AG20443 (cell line): ENCODE results near the gene PRR29.
"Not testable (repeated sequence)": the region's sequence is repeated elsewhere in the genome, so short reads cannot be mapped to it uniquely, and the experiment has no call there.

Experiments used
- DNase-seq: peaks from one replicate; pipeline ENCODE4 v3.0.0; 2012; ENCODE audit warnings: low spot score, mixed read lengths

PRR29 gene

DNA sequence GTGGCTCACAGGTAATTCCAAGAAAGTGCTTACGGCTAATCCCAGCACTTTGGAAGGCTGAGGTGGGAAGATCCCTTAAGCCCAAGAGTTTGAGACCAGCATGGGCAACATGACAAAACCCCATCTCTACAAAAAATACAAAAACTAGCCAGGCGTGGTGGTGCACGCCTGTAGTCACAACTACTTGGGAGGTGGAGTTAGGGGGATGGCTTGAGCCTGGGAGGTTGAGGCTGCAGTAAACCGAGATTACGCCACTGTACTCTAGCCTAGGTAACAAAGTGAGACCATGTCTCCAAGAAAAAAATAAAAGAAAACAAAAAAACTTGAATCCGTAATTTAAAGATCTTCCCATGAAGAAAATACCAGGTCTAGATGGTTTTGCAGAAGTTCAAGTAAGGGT, 17.3 kb downstream of the PRR29 start:
- DNase-seq, result no peak

DNA sequence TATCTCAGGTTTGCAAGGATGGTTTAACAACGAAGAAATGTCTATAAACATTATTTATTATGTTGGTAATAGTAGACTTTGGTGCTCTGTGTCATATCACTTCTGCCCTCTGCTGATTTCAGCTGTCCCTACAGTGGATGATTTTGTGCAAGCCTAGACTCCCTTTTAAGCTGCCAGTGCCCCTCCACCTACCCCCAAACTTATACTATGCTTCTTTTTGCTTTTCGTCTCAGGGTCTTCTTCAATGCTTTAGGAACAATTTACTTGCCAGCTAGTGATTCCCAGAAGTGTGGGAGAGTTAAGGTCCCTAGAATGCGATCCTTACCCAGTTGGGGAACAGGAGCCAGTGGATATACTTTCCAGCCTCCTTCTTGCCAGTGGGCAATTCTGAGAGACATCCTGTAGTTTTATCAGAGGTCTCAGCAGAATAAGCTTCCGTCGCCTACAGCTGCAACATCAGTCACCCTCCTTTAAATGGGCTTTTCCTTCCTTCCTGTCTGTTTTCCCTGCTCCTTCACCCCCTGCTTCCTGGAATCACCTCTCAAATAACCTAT, 18.2 kb downstream of the PRR29 start:
- no peak for DNase-seq

DNA sequence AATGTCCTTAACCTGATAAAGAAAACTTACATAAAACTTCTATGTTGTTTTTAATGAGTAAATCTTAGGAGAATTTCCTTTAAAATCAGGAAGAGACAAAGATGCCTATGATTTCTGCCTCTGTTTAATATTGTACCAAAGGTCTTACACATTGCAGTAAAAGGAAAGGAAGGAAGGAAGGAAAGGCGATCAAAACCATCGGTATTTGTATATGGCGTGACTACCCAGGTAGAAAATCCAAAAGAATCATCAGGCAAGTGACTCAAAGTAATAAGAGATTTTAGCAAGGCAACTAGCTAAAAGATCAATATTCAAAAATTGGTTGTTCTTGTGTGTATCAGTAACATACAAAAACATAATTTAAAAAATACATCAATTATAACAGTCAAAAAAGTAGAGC, 18.8 kb downstream of the PRR29 start:
- DNase-seq, result no peak

DNA sequence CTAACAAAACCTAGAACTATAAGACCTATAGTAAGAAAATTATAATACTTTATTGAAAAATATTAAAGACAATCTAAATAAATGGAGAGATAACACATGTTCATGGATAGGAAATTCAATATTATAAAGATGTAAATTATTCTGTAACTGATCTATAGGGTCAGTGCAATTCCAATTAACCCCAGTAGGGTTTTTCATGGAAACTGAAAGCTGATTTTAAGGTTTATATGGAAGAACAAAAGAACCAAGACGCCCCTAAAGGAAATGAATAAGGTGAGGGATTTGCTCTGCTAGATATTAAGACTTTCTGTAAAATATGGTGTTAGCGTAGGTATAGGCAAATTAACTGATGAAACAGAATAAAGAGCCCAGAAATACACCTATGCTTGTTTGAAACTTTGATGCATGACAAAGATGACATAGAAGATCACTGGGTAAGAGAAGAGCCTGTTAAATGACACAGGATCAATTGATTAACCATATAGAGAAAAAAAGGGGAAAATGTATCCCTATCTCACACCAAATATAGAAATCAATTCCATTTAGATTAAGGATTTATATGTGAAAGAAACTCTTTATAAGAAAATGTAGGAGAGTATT, 19.3 kb downstream of the PRR29 start:
- no peak for DNase-seq

DNA sequence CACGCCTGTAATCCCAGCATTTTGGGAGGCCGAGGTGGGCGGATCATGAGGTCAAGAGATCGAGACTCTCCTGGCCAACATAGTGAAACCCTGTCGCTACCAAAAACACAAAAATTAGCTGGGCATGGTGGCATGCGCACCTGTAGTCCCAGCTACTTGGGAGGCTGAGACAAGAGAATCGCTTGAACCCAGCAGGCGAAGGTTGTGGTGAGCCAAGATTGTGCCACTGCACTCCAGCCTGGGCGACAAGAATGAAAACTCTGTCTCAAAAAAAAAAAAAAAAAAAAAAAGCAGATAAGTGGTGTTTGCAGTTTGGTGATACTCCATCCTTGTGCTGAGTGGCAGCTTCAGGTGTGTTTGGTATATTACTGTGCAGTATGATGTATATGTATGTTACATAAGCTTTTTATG, 21.4 kb downstream of the PRR29 start:
- DNase-seq, result not testable (repeated sequence)

- peak; percentile 17 for DNase-seq
Observed at GRCh38 chr17:64020056-64020766, 22.1 kb downstream of the PRR29 start, which contains the start of gene ICAM2. Gene ICAM2 (minus strand): TSS chr17:64020633. CDS start chr17:64006691, 13,942 bp downstream.

- no peak for DNase-seq
Observed at GRCh38 chr17:64022611-64023063, 24.5 kb downstream of the PRR29 start.

GRCh38 chr17:64024215-64024654, 26.1 kb downstream of the PRR29 start:
- DNase-seq, result no peak

DNA sequence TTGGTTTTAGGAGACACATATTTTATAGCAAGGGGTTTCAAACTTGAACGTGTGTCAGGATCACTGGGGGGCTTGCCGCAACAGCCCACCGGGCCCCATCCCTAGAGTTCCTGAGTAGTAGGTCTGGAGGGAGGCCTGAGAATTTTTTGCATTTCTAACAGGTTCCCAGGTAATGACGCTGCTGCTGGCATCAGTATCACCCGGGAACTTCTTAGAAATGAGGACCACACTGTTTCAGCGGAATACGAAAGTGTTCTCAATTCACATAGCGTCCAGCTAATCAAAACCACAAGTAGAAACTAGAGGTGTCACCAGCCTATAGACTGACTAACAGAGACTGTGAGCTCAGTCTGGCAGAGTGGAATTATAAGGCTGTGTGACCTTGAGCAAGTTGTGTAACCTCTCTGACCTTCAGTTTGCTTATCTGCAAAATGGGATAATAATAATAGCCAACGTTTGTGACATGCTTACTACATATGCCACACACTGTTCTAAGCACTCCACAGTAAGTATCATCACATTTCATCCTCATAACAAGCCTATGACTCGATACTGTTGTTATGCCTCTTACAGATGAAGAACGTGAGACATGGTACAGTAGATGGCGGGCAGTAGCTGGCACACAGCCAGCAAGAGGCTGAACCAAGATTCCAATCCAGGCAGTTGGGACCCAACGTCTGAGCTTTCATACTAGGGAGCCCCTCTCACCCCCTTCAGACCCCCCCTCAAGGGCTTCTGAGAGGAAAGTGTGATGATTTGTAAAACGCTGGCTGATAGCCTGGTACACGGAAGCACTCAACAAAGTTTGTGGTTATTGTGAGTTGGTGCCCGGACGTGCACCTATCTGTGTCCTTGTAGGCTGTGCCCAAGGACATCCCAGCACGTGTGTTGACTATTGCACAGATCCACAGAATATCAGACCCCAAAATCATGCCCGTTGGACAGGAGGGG, 26.9 kb downstream of the PRR29 start:
- no peak for DNase-seq

DNA sequence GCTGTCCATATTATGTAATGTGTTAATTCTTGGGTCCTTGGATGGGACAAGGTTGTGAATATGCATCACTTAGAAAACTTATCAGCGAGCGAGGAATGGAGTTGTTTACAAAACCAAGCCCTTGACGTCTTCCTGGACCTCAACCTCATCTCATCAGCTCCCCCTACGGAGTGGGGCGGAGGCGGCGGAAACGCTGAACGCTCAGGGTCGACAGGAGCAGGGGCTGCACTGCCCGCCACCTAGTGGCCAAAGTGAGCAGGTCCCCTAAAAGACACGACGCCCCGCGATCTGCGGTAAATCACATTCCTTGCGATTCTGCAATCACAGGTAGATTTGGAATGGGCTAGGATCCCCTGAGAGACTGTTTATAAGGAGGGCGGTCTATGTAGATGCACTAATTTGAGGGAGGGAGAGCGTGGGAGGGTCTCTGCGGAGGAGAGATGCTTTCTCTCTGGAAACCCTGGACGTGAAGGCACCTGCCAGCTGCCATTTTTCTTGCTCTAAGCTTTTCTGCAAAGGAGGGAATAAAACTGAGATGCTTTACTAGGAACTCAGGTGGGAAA, 27.7 kb downstream of the PRR29 start:
- peak; percentile 88 for DNase-seq

DNA sequence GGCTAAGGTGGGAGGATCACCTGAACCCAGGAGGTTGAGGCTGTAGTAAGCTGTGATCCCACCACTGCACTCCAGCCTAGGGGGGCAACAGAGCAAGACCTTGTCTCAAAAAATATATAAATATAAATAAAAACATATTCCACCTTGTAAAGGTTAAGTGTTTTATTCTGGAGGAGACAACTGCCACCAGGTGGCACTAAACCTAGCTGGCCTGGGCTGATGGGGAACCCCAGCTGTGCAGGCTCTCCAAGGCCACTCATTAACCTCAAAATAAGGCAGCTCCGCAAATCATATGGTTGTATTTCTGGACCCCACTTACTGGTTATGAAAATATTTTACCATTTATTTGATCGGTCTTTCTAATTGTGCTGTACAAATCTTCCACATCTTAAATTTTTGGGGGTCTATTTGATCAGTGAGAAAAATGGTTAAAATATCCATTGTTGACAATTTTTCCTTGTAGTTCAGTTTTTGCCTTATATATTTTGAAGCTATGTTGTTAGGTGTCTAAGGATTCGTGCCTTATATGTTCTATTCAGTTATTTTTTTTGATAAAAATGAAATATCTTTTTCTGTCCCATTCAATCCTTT, 30.8 kb downstream of the PRR29 start:
- DNase-seq, result peak; percentile 82

GRCh38 chr17:64032081-64032480, 33.9 kb downstream of the PRR29 start:
- no peak for DNase-seq

GRCh38 chr17:64036198-64036922, 38.2 kb downstream of the PRR29 start:
- DNase-seq, result no peak

DNA sequence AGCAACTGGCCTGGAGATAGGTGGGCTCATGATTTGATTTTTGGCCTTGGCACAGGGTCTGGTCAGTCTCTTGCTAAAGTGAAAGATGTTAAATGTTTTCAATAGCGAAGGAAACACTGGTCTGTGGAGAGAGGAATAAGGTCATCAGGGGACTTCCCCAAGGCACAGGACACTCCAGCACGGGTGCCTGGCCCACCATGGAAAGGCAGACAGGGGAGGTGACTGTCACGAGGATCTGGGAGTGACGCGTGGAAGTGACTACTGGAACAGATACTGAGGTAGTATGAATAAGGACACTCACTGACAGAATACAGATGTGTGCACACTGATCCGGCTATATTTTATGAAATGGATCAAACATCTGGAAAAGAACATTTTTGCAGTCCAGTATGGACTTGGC, 39.0 kb downstream of the PRR29 start:
- no peak for DNase-seq

DNA sequence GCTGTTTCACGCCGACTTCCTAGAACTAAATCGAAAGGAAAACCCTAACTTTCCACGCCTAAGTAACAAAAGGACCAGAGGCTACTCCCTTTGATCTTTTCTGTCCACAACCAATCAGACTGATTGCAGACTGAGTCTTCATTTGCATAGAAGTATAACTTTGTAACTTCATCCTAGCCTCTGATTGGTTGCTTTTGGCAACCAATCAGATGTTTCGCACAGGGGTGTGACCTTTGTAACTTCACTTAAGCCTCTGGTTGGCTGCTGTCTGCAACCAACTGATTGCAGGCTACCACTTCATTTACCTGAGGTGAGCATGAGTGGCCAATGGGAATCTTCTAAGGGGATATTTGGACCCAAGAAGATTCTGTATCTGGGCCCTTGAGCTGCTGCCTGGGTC, 39.7 kb downstream of the PRR29 start:
- DNase-seq, result no peak

- DNase-seq, result no peak
Observed at GRCh38 chr17:64038331-64039105, 40.4 kb downstream of the PRR29 start.

GRCh38 chr17:64039106-64039400, 40.9 kb downstream of the PRR29 start:
- DNase-seq, result no peak

DNA sequence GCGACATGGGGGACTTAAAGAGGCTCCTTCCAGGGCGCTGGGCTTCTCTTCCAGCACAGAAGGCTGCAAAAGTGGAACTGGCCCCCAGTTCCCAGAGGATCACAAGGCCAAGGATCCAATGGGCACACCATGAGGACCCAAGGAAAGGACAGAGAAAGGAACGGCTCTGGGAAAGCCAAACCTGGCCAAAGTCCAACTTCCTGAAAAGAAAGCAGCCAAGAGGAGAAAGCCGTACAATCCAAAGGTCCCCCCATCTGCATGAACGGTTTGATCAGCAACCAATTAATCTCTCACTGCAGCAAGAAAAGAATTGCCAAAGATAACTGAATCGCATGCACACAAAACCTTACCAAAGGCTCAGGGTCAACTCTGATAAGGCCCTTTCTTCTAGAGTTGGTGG, 42.1 kb downstream of the PRR29 start:
- no peak for DNase-seq

DNA sequence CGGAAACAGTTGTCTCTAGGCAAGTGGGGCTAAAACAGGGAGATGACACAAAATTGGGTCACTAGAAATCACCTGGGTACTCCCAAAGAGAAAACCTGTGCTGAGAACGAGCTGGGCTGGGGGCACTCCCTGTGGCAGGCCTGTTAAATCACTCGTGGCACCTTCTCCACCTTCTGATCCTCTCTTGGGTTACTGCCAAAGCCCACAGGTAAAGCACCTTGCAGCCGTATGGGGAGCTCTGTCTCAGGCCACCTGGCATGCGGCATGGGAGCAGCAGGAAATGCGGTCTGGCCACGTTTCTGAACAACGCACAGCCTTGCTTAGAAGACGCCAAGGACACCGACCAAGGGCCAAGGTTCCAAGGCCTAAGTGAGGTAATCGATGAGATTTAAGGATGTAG, 43.8 kb downstream of the PRR29 start:
- no peak for DNase-seq
